Activated CD4-positive, alpha-beta T cell treated with anti-CD3 and anti-CD28 coated beads, Interleukin-2, amount 50 U/mL, for 1 hour (primary cell): Measurements from ENCODE around the gene MYO9B.
"Not testable (repeated sequence)": the region's sequence is repeated elsewhere in the genome, so short reads cannot be mapped to it uniquely, and the experiment has no call there.

Experiments used
- DNase-seq: peaks from one replicate; pipeline ENCODE4 v3.0.0-alpha.2; 2020

MYO9B gene

GRCh38 chr19:17155251-17155650, 79.7 kb downstream of the MYO9B start:
- no peak for DNase-seq

- DNase-seq, result no peak
These were observed 80.8 kb downstream of the MYO9B start for GRCh38 chr19:17156296-17156946.

GRCh38 chr19:17156947-17157302, 81.3 kb downstream of the MYO9B start:
- no peak for DNase-seq

GRCh38 chr19:17158584-17158983, 83.0 kb downstream of the MYO9B start:
- DNase-seq, result no peak

- DNase-seq, result no peak
These were observed 84.2 kb downstream of the MYO9B start for GRCh38 chr19:17159466-17160393.

- no peak for DNase-seq
These were observed 85.3 kb downstream of the MYO9B start for GRCh38 chr19:17160908-17161307.

GRCh38 chr19:17162131-17162530, 86.6 kb downstream of the MYO9B start:
- not testable (repeated sequence) for DNase-seq

GRCh38 chr19:17162580-17162979, 87.0 kb downstream of the MYO9B start:
- no peak for DNase-seq

GRCh38 chr19:17163652-17164051, 88.1 kb downstream of the MYO9B start:
- DNase-seq, result no peak

- DNase-seq, result no peak
These were observed 89.1 kb downstream of the MYO9B start for GRCh38 chr19:17164639-17165038.

- no peak for DNase-seq
These were observed 90.1 kb downstream of the MYO9B start for GRCh38 chr19:17165715-17166114.

GRCh38 chr19:17170538-17171297, 95.1 kb downstream of the MYO9B start:
- DNase-seq, result no peak

- no peak for DNase-seq
These were observed 96.3 kb downstream of the MYO9B start for GRCh38 chr19:17171874-17172273.

GRCh38 chr19:17172624-17173345, 97.2 kb downstream of the MYO9B start:
- no peak for DNase-seq

- no peak for DNase-seq
These were observed 102.7 kb downstream of the MYO9B start for GRCh38 chr19:17178291-17178690.

- DNase-seq, result no peak
These were observed 105.6 kb downstream of the MYO9B start for GRCh38 chr19:17180997-17181702.

- peak; percentile 13 for DNase-seq
These were observed 107.7 kb downstream of the MYO9B start for GRCh38 chr19:17183271-17183761.

GRCh38 chr19:17183858-17184321, 108.3 kb downstream of the MYO9B start:
- DNase-seq, result no peak

GRCh38 chr19:17184371-17184841, 108.8 kb downstream of the MYO9B start:
- peak; percentile 40 for DNase-seq

GRCh38 chr19:17185590-17185989, 110.0 kb downstream of the MYO9B start:
- DNase-seq, result no peak

- not testable (repeated sequence) for DNase-seq
These were observed 116.2 kb downstream of the MYO9B start for GRCh38 chr19:17191736-17192135.

- no peak for DNase-seq
These were observed 117.2 kb downstream of the MYO9B start for GRCh38 chr19:17192751-17193150.
